CD4-positive, alpha-beta T cell treated with Interleukin-15 for 4 hours (primary cell): ENCODE data around the gene RPS18.
"Not testable (repeated sequence)": the region's sequence is repeated elsewhere in the genome, so short reads cannot be mapped to it uniquely, and the experiment has no call there.

Experiments used
- DNase-seq: peaks from one replicate; pipeline ENCODE4 v3.0.0-alpha.2; 2020; ENCODE audit warnings: low spot score

RPS18 gene

GRCh38 chr6:33271468-33272274 lies at the start of gene RPS18, which contains the start of gene VPS52:
RPS18 (plus strand) TSS chr6:33272075; CDS start chr6:33272120, 45 bp downstream.
VPS52 (minus strand) TSS chr6:33271876; CDS start chr6:33271675, 201 bp downstream.
- DNase-seq = peak; percentile 96

GRCh38 chr6:33226503-33227120 lies 45.3 kb upstream of the RPS18 start:
- DNase-seq = not testable (repeated sequence)

GRCh38 chr6:33235221-33235634 lies 36.6 kb upstream of the RPS18 start:
- DNase-seq = no peak

GRCh38 chr6:33236328-33236727 lies 35.5 kb upstream of the RPS18 start:
- DNase-seq = no peak

- no peak for DNase-seq
These were observed 35.0 kb upstream of the RPS18 start for GRCh38 chr6:33236852-33237251.

- DNase-seq = no peak
These were observed 34.1 kb upstream of the RPS18 start for GRCh38 chr6:33237741-33238140.

- DNase-seq = no peak
These were observed 29.9 kb upstream of the RPS18 start for GRCh38 chr6:33241968-33242367.

GRCh38 chr6:33243476-33243875 lies 28.4 kb upstream of the RPS18 start:
- DNase-seq = no peak

- peak; percentile 91 for DNase-seq
These were observed 23.8 kb upstream of the RPS18 start for GRCh38 chr6:33247977-33248642.

- peak; percentile 19 for DNase-seq
These were observed 23.3 kb upstream of the RPS18 start for GRCh38 chr6:33248643-33248931.

- DNase-seq = peak; percentile 98
These were observed 22.7 kb upstream of the RPS18 start for GRCh38 chr6:33248932-33249731.

GRCh38 chr6:33249732-33250630 lies 21.9 kb upstream of the RPS18 start:
- no peak for DNase-seq

- no peak for DNase-seq
These were observed 21.1 kb upstream of the RPS18 start for GRCh38 chr6:33250731-33251130.

- no peak for DNase-seq
These were observed 20.4 kb upstream of the RPS18 start for GRCh38 chr6:33251395-33252012.

GRCh38 chr6:33252759-33253158 lies 19.1 kb upstream of the RPS18 start:
- no peak for DNase-seq

GRCh38 chr6:33254591-33254990 lies 17.3 kb upstream of the RPS18 start:
- DNase-seq = no peak

- no peak for DNase-seq
These were observed 12.8 kb upstream of the RPS18 start for GRCh38 chr6:33259032-33259431.

- not testable (repeated sequence) for DNase-seq
These were observed 9.4 kb upstream of the RPS18 start for GRCh38 chr6:33262490-33262889.

GRCh38 chr6:33264015-33264414 lies 7.9 kb upstream of the RPS18 start:
- no peak for DNase-seq

- no peak for DNase-seq
These were observed 783 bp upstream of the RPS18 start for GRCh38 chr6:33271117-33271467.
